NCI-H526 treated with DMSO at 0.1 percent for 48 hours (cell line): ENCODE results near the gene EPC1.
"Not testable (repeated sequence)": the region's sequence is repeated elsewhere in the genome, so short reads cannot be mapped to it uniquely, and the experiment has no call there.

ENCODE experiments used
- DNase-seq: peaks from one replicate; lab custom pipeline; 2025; lab: John Stamatoyannopoulos, UW

EPC1 gene

GRCh38 chr10:32279795-32280194 lies 67.2 kb downstream of the EPC1 start:
- DNase-seq: no peak

- no peak for DNase-seq
These were observed 73.6 kb downstream of the EPC1 start for GRCh38 chr10:32273336-32273735.

GRCh38 chr10:32271617-32272016 lies 75.3 kb downstream of the EPC1 start:
- no peak for DNase-seq

- no peak for DNase-seq
These were observed 77.4 kb downstream of the EPC1 start for GRCh38 chr10:32269343-32270100.

GRCh38 chr10:32268788-32269187 lies 78.2 kb downstream of the EPC1 start:
- no peak for DNase-seq

GRCh38 chr10:32266979-32267378 lies 80.0 kb downstream of the EPC1 start:
- no peak for DNase-seq

- no peak for DNase-seq
These were observed 80.4 kb downstream of the EPC1 start for GRCh38 chr10:32266566-32266965.

- DNase-seq: no peak
These were observed 81.2 kb downstream of the EPC1 start for GRCh38 chr10:32265756-32266155.

- no peak for DNase-seq
These were observed 83.7 kb downstream of the EPC1 start for GRCh38 chr10:32263300-32263699.

GRCh38 chr10:32259551-32259950 lies 87.4 kb downstream of the EPC1 start:
- no peak for DNase-seq

- no peak for DNase-seq
These were observed 90.1 kb downstream of the EPC1 start for GRCh38 chr10:32256613-32257437.

GRCh38 chr10:32253821-32254220 lies 93.1 kb downstream of the EPC1 start:
- DNase-seq: no peak

GRCh38 chr10:32253276-32253675 lies 93.7 kb downstream of the EPC1 start:
- DNase-seq: no peak

GRCh38 chr10:32250489-32250888 lies 96.5 kb downstream of the EPC1 start:
- DNase-seq: not testable (repeated sequence)

GRCh38 chr10:32246685-32247084 lies 100.3 kb downstream of the EPC1 start:
- DNase-seq: no peak

- DNase-seq: no peak
These were observed 101.2 kb downstream of the EPC1 start for GRCh38 chr10:32245760-32246159.

GRCh38 chr10:32244421-32245207 lies 102.3 kb downstream of the EPC1 start:
- no peak for DNase-seq

- DNase-seq: no peak
These were observed 102.9 kb downstream of the EPC1 start for GRCh38 chr10:32244011-32244410.

- no peak for DNase-seq
These were observed 105.0 kb downstream of the EPC1 start for GRCh38 chr10:32241946-32242345.

GRCh38 chr10:32240471-32240870 lies 106.5 kb downstream of the EPC1 start:
- no peak for DNase-seq

- no peak for DNase-seq
These were observed 107.2 kb downstream of the EPC1 start for GRCh38 chr10:32239769-32240168.

GRCh38 chr10:32237644-32238345 lies 109.2 kb downstream of the EPC1 start:
- DNase-seq: no peak
